GM06990 (cell line): Measurements from ENCODE around the gene ZFYVE28.

Experiments
- DNase-seq: peaks from one replicate; pipeline ENCODE4 v3.0.0-alpha.2; 2011; ENCODE audit not compliant: insufficient read length; ENCODE audit errors: extremely low read depth
- H3K27me3 ChIP-seq: replicated peaks from 2 replicates; pipeline ENCODE4 v1.6.0; 2011; ENCODE audit warnings: low read length; ENCODE audit not compliant: control insufficient read depth, insufficient read depth
- H3K36me3 ChIP-seq: 2 replicates; pipeline ENCODE4 v1.5.1; 2011; ENCODE audit warnings: low read length; ENCODE audit not compliant: control insufficient read depth, insufficient read depth
- H3K4me3 ChIP-seq: replicated peaks from 2 replicates; pipeline ENCODE4 v1.5.1; 2011; ENCODE audit warnings: low read depth, mild to moderate bottlenecking, control low read depth, low read length
- TF ChIP-seq, protein P1 (sequence below): IDR thresholded peaks from 2 replicates; pipeline ENCODE4 v1.5.1; 2011; ENCODE audit warnings: low read length, control low read depth, mild to moderate bottlenecking, inconsistent platforms; ENCODE audit not compliant: insufficient read depth, poor library complexity, severe bottlenecking

The ZFYVE28 gene

DNA sequence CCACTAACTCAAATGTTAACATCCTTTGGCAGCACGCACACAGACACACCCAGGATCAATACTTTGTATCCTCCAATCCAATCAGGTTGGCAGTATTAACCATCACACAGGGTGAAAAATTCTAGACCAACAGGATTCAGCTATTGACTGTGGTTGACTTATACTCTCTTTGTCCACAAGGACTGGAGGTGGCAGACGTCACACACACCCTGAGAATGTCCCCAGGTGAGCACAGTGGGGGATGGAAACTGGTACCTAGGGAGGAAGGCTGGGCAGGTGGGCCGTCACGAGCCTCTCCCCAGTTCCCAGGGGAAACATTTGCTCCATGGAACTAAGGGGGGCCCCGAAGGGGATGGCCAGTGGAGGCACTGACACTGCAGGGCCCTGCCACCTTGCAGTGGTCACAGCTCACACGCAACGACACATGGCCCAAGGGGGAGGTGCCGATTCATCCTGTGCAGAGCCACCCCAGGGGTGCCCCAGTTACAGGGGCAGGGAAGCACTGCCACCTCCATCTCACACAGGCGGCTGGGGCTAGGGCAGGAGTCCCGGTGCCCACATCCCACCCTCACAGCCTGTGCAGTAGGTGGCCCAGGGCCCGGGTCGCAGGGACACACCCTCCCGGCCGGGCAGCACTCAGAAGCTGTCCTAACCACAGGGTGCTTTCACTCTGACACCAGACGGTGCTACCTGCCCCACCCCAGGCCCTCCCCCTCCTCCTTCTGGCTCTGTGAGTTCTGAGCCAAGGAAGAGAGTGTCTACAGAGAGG, 17.4 kb downstream of the ZFYVE28 start:
- H3K36me3 ChIP-seq, result no peaks in the 10 kb centered on the region
- DNase-seq, result no peak
- H3K4me3 ChIP-seq, result no peak overlapping the region
- TF ChIP-seq, protein P1, sequence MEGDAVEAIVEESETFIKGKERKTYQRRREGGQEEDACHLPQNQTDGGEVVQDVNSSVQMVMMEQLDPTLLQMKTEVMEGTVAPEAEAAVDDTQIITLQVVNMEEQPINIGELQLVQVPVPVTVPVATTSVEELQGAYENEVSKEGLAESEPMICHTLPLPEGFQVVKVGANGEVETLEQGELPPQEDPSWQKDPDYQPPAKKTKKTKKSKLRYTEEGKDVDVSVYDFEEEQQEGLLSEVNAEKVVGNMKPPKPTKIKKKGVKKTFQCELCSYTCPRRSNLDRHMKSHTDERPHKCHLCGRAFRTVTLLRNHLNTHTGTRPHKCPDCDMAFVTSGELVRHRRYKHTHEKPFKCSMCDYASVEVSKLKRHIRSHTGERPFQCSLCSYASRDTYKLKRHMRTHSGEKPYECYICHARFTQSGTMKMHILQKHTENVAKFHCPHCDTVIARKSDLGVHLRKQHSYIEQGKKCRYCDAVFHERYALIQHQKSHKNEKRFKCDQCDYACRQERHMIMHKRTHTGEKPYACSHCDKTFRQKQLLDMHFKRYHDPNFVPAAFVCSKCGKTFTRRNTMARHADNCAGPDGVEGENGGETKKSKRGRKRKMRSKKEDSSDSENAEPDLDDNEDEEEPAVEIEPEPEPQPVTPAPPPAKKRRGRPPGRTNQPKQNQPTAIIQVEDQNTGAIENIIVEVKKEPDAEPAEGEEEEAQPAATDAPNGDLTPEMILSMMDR, result no peak
- H3K27me3 ChIP-seq, result no peaks in the 10 kb centered on the region; the same call in 1 of the 2 replicates

DNA sequence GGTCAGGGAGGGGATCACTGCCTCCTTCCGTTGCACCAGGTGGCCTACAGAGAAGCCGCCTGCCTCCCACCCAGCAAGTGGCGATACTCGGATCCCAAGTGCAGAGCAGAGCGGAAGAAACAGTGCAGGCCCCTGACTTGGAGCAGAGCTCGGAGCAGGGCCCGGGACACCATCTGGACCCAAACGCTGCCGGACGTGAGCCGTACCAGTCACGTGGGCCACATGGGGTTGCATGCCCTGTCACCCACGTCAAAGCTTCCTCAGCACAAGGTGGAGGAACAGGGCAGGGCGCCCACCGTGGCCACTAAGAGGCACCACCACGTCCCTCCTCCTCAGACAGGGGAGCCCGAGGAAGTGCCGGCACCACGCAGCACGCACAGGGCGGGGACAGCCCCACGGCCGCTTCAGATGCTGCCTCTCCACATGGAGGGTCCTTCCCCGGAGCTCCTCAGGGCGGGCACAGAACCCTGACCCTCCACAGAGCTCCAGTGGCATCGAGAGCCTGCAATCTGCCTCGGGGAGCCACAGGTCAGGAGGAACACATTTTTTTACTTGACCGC, 18.7 kb downstream of the ZFYVE28 start:
- Histone ChIP-seq H3K27me3 (no peaks in the 10 kb centered on the region; the same call in 1 of the 2 replicates), H3K4me3 (no peak overlapping the region), H3K36me3 (no peaks in the 10 kb centered on the region)
- DNase-seq, result no peak
- TF ChIP-seq, protein P1, result no peak

DNA sequence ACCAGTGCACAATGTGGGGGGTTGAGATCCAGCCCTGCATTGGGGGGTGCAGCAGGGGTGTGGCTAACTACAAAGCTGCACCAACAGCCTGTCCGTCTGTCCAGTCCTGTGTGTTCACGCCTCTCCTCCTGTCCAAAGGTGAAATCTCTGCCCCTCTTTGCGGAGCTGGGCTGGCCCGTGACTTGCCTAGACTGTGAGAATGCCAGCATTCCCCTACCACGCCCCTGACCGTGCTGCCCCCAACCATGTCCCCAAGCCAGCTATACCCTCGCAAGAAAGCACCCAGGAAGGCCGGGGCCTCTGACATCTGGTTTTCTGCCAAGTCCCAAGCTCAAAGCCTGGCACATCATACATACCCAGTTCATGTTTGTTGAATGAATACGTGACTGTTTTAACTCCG, 19.2 kb downstream of the ZFYVE28 start:
- Histone ChIP-seq H3K27me3 (no peaks in the 10 kb centered on the region; the same call in 1 of the 2 replicates), H3K36me3 (no peaks in the 10 kb centered on the region), H3K4me3 (no peak overlapping the region)
- no peak for DNase-seq
- TF ChIP-seq, protein P1, result no peak

DNA sequence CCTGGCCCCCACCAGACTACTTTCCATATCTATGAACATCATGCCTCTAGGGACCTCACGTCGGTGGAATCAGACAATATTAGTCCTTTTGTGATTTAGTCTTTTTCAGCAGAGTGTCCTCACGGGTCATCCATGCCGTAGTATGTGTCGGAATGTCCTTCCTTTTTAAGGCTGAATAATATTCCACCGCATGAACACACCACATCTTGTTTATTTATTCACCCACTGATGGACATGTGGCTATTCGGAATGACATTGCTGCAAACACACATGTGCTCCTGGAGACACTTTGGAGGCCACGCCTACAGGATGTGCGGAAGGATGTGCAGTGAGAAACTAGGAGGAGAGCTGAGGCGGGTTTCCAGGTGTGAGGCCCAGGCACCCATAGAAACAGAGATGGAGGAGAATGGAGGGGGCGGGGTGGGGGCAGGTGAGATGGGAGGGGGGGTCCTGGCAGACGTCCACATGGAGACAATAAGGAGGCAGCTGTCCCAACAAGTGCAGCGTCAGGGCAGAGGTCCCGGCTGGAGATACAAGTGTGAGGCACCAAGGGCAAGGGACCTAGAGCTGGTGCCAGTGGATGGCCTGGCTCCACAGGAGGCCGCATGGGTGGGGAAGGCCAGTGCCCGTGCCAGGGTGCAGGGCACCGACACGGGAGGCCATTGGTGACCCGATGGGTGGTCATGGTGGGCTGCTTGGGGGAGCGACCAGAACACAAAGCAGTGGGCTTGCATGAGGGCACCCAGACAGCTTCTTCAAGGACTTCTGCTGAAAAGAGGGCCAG, 20.7 kb downstream of the ZFYVE28 start:
- H3K4me3 ChIP-seq, result no peak overlapping the region
- DNase-seq, result no peak

DNA sequence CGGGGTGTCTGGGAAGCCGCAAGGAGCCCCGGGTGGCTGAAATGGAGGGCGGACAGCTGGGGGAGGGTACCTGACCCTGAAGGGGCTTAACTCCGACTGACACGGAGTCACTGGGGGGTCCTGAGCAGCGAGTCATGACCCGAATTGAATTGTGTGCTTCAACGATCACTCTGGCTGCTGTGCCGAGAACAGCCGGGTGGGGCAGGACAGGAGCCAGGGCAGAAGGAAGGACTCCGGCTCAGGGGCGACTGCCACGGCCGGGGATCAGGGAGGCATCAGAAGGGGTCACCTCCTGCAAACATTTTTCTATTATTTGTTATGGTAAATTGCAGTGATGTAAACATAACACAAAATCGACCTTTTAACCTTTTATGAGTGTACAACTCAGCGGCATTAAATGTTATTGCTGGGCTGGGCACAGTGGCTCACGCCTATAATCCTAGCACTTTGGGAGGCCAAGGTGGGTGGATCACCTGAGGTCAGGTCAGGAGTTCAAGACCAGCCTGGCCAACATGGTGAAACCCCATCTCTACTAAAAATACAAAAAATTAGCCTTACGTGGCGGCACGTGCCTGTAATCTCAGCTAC, 21.6 kb downstream of the ZFYVE28 start:
- DNase-seq, result no peak
- H3K4me3 ChIP-seq, result no peak overlapping the region
- TF ChIP-seq, protein P1, result no peak
- no peaks in the 10 kb centered on the region; the same call in 1 of the 2 replicates for H3K27me3 ChIP-seq
- H3K36me3 ChIP-seq, result no peaks in the 10 kb centered on the region

More for the DNA sequence above, 20.7 kb downstream of the ZFYVE28 start:
- TF ChIP-seq, protein P1, result no peak
- Histone ChIP-seq H3K27me3 (no peaks in the 10 kb centered on the region; the same call in 1 of the 2 replicates), H3K36me3 (no peaks in the 10 kb centered on the region)
